ENCODE results near the gene CRHR2. TPM values are rescaled to one million over a fixed set of nuclear protein-coding genes. Genes with fewer than 3 reads are reported as not detected.

CRHR2 gene
- total and polyA plus RNA-seq, 2 of the 13 experiments (the other 11 are each of a cell fraction or from before 2014, with no cell fraction given), result not detected

DNA sequence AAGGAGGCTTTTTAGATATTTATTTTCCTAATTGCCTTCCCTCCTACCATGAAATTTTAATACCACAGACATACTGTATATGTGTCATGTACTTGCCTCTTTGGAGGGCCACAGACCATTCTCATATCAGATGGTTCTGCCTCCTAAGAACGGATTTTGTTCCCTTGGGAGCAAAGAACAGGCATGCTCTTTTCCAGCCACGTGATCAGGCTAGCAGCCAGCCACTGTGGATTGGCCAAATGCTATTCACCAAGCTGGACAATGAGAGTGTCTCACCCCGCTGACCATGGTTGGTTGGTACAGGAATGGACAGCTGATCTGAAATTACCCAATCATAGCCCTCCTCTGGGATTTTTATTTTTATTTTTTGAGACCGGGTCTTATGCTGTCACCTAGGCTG, 21.5 kb upstream of the CRHR2 start:
- Histone ChIP-seq H3K9ac (ENCODE audit: insufficient read depth, low read depth, low read length) (no peak overlapping the region), H3K27ac (ENCODE audit: extremely low read length, insufficient read depth, low read length) (no peak overlapping the region), H3K4me2 (ENCODE audit: low read depth, low read length) (no peak overlapping the region), H3K36me3 (replicated peaks in 1 of 2; ENCODE audit: control insufficient read depth in 1 of 2, insufficient read depth in 2 of 2, low read length in 2 of 2) (no peaks in the 10 kb centered on the region), H2AFZ (ENCODE audit: low read length) (no peak overlapping the region), H3K4me3 (replicated peaks in 1 of 3; ENCODE audit: insufficient read depth in 1 of 3, low read depth in 2 of 3, low read length in 3 of 3) (no peak overlapping the region), H3K79me2 (ENCODE audit: insufficient read depth, low read length) (no peaks in the 10 kb centered on the region), H3K9me3 (ENCODE audit: low read length) (no peaks in the 10 kb centered on the region), H3K4me1 (ENCODE audit: insufficient read depth, low read length) (no peaks in the 10 kb centered on the region), H4K20me1 (ENCODE audit: insufficient read depth, low read length) (no peaks in the 10 kb centered on the region), H3K27me3 (ENCODE audit: control insufficient read depth in 1 of 2, insufficient read depth in 2 of 2, low read length in 2 of 2) (peaks cover 6 to 8% of the 10 kb centered on the region in 2 experiments; a peak in 4 of 5 replicates)
- TF ChIP-seq CBFB (CRISPR knock-in tag; IDR thresholded peaks at IDR 0.05), result no peak
- TF ChIP-seq, protein P1, sequence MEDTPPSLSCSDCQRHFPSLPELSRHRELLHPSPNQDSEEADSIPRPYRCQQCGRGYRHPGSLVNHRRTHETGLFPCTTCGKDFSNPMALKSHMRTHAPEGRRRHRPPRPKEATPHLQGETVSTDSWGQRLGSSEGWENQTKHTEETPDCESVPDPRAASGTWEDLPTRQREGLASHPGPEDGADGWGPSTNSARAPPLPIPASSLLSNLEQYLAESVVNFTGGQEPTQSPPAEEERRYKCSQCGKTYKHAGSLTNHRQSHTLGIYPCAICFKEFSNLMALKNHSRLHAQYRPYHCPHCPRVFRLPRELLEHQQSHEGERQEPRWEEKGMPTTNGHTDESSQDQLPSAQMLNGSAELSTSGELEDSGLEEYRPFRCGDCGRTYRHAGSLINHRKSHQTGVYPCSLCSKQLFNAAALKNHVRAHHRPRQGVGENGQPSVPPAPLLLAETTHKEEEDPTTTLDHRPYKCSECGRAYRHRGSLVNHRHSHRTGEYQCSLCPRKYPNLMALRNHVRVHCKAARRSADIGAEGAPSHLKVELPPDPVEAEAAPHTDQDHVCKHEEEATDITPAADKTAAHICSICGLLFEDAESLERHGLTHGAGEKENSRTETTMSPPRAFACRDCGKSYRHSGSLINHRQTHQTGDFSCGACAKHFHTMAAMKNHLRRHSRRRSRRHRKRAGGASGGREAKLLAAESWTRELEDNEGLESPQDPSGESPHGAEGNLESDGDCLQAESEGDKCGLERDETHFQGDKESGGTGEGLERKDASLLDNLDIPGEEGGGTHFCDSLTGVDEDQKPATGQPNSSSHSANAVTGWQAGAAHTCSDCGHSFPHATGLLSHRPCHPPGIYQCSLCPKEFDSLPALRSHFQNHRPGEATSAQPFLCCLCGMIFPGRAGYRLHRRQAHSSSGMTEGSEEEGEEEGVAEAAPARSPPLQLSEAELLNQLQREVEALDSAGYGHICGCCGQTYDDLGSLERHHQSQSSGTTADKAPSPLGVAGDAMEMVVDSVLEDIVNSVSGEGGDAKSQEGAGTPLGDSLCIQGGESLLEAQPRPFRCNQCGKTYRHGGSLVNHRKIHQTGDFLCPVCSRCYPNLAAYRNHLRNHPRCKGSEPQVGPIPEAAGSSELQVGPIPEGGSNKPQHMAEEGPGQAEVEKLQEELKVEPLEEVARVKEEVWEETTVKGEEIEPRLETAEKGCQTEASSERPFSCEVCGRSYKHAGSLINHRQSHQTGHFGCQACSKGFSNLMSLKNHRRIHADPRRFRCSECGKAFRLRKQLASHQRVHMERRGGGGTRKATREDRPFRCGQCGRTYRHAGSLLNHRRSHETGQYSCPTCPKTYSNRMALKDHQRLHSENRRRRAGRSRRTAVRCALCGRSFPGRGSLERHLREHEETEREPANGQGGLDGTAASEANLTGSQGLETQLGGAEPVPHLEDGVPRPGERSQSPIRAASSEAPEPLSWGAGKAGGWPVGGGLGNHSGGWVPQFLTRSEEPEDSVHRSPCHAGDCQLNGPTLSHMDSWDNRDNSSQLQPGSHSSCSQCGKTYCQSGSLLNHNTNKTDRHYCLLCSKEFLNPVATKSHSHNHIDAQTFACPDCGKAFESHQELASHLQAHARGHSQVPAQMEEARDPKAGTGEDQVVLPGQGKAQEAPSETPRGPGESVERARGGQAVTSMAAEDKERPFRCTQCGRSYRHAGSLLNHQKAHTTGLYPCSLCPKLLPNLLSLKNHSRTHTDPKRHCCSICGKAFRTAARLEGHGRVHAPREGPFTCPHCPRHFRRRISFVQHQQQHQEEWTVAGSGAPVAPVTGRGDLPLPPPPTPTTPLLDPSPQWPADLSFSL (CRISPR knock-in tag; IDR thresholded peaks at IDR 0.05), result no peak
- no peak for TF ChIP-seq ATRX (CRISPR knock-in tag; IDR thresholded peaks at IDR 0.05; ENCODE audit: borderline replicate concordance)
- TF ChIP-seq GLI4 (CRISPR knock-in tag; IDR thresholded peaks at IDR 0.05; ENCODE audit: borderline replicate concordance), result no peak
- TF ChIP-seq, protein P2, sequence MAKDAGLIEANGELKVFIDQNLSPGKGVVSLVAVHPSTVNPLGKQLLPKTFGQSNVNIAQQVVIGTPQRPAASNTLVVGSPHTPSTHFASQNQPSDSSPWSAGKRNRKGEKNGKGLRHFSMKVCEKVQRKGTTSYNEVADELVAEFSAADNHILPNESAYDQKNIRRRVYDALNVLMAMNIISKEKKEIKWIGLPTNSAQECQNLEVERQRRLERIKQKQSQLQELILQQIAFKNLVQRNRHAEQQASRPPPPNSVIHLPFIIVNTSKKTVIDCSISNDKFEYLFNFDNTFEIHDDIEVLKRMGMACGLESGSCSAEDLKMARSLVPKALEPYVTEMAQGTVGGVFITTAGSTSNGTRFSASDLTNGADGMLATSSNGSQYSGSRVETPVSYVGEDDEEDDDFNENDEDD (CRISPR knock-in tag; IDR thresholded peaks at IDR 0.05; ENCODE audit: borderline replicate concordance), result no peak
- no peak for TF ChIP-seq ZNF292 (CRISPR knock-in tag; IDR thresholded peaks at IDR 0.05; ENCODE audit: borderline replicate concordance, low read depth)
- TF ChIP-seq, protein P3, sequence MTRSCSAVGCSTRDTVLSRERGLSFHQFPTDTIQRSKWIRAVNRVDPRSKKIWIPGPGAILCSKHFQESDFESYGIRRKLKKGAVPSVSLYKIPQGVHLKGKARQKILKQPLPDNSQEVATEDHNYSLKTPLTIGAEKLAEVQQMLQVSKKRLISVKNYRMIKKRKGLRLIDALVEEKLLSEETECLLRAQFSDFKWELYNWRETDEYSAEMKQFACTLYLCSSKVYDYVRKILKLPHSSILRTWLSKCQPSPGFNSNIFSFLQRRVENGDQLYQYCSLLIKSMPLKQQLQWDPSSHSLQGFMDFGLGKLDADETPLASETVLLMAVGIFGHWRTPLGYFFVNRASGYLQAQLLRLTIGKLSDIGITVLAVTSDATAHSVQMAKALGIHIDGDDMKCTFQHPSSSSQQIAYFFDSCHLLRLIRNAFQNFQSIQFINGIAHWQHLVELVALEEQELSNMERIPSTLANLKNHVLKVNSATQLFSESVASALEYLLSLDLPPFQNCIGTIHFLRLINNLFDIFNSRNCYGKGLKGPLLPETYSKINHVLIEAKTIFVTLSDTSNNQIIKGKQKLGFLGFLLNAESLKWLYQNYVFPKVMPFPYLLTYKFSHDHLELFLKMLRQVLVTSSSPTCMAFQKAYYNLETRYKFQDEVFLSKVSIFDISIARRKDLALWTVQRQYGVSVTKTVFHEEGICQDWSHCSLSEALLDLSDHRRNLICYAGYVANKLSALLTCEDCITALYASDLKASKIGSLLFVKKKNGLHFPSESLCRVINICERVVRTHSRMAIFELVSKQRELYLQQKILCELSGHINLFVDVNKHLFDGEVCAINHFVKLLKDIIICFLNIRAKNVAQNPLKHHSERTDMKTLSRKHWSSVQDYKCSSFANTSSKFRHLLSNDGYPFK (CRISPR knock-in tag; IDR thresholded peaks at IDR 0.05; ENCODE audit: borderline replicate concordance), result no peak
- TF ChIP-seq ZFP36L1 (CRISPR knock-in tag; IDR thresholded peaks at IDR 0.05), result no peak
- TF ChIP-seq, protein P4, sequence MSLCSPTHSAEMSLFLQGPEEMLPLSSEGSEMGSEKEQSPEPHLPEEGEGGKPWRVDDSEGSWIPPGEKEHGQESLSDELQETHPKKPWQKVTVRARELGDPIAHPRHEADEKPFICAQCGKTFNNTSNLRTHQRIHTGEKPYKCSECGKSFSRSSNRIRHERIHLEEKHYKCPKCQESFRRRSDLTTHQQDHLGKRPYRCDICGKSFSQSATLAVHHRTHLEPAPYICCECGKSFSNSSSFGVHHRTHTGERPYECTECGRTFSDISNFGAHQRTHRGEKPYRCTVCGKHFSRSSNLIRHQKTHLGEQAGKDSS (CRISPR knock-in tag; IDR thresholded peaks at IDR 0.05; ENCODE audit: borderline replicate concordance, low read depth), result no peak
- TF ChIP-seq TCF12 (IDR thresholded peaks at IDR 0.05), result no peak
- no peak for TF ChIP-seq TCF12 (CRISPR knock-in tag; IDR thresholded peaks at IDR 0.05)
- DNase-seq (ENCODE audit: low spot score) (no peak), FAIRE-seq (no peak), ATAC-seq (no peak)
- CTCF ChIA-PET (ENCODE audit: low intra/inter-chr PET ratio, low total read pairs), result no interaction called here
- 15% methylated on average over 4 of the region's 4 CpGs for WGBS (ENCODE audit: low lambda C conversion rate)
- in situ Hi-C loops (cut with HindIII; ENCODE audit: extremely low pct_ligation_motif_present, low pct_unique_long_range_greater_than_20kb) (no loop called here), intact Hi-C loops (cut with micrococcal nuclease; ENCODE audit: unreplicated experiment) (no loop called here)
- POLR2A ChIA-PET, result no interaction called here
- no TSS peak for BruUV-seq (replicated peaks)
